Hepatocyte (in vitro differentiated cells): ENCODE data around the gene CIT.

Experiments
- CTCF ChIP-seq: fragments of 200-600 bp; sonication (generic); IDR thresholded peaks from 2 replicates; pipeline ENCODE4 v1.5.1; 2016; ENCODE audit warnings: antibody characterized with exemption, mild to moderate bottlenecking; ENCODE audit not compliant: poor library complexity
- EZH2 ChIP-seq: fragments of 200-600 bp; sonication (generic); IDR thresholded peaks from 2 replicates; pipeline ENCODE4 v1.6.1; 2016; ENCODE audit warnings: antibody characterized with exemption, mild to moderate bottlenecking, borderline replicate concordance
- EZH2phosphoT487 ChIP-seq: fragments of 200-600 bp; sonication (generic); IDR thresholded peaks from one replicate; pipeline ENCODE4 v1.6.1; 2018; ENCODE audit warnings: antibody characterized with exemption, mild to moderate bottlenecking, low read depth, moderate library complexity; ENCODE audit not compliant: unreplicated experiment, severe bottlenecking

- TF ChIP-seq EZH2: no peak
- no peak for TF ChIP-seq CTCF
- TF ChIP-seq EZH2phosphoT487: no peak
Observed at GRCh38 chr12:119864591-119864990, 12.5 kb downstream of the CIT start.
